NK-92 treated with Interleukin-12 subunit alpha and Interleukin-12 subunit beta, amount 100 ng/mL, for 24 hours (cell line): ENCODE results near the gene TRNAU1AP.
"Not testable (repeated sequence)": the region's sequence is repeated elsewhere in the genome, so short reads cannot be mapped to it uniquely, and the experiment has no call there.

Source experiments
- DNase-seq: peaks from one replicate; lab custom pipeline; 2025; lab: John Stamatoyannopoulos, UW

The TRNAU1AP gene

DNA sequence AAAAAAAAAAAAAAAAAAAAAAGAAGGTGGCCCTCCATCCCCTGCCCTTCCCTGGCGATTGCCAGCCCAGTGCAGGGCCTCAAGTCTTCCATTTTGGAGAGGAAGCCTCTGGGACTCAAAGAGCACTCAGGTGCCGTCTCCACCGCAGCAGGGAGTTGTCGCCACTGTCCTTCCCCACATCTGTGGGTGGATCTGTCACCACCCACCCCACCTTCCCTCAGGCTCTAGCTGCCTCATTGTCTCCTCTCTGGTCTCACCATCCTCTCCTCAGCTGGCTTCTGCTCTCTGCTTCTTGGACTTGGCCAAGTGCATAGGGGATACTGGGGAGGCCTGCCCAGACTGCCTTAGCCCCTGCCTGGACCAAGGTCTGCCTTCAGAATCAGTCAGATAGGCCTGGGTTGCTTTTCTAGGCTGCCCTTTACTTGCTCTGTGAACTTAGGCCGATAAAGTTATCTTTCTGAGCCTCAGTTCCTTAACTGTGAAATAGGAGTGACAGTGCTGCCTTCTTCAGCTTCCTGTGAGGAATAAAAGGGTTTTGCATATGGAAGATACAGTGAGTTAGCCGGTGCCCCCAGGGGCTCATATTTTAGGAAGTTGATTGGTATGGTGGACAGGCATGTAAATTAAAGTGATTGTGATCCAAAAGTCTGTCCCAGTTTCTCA is 31.3 kb upstream of the TRNAU1AP start:
- no peak for DNase-seq

DNA sequence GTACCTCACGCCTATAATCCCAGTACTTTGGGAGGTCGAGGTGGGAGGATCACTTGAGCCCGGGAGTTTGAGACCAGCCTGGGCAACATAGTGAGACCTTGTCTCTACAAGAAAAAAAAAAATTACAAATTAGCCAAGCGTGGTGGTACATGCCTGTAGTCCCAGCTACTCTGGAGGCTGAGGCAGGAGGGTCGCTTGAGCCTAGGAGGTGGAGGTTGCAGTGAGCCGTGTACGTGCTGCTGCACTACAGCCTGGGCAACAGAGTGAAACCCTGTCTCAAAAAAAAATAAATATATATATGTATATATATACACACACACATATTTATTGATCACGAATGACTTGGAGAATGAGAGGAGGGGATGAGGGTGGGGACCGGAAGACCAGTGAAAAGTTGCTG is 30.3 kb upstream of the TRNAU1AP start:
- not testable (repeated sequence) for DNase-seq

DNA sequence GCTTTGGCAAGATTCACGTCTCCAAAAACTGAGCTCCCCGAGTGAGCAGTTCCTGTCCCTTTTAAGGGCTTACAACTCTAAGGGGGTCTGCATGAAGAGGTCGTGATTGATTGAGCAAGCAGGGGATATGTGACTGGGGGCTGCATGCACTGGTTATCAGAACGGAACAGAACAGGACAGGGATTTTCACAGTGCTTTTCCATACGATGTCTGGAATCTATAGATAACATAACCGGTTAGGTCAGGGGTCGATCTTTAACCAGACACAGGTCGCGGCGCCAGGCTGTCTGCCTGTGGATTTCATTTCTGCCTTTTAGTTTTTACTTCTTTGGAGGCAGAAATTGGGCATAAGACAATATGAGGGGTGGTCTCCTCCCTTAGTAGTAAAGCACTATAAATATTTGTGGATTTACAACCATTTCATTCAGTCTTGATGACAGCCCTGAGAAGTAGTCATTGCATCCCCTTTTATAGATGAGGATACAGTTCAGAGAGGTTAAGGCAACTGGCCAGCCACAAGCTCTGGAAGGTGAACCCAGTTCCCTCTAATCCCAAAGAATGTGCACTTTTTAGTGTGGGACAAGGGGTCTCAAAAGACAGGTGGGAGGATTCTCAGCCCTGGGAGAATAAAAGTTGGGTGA is 27.8 kb upstream of the TRNAU1AP start:
- not testable (repeated sequence) for DNase-seq

DNA sequence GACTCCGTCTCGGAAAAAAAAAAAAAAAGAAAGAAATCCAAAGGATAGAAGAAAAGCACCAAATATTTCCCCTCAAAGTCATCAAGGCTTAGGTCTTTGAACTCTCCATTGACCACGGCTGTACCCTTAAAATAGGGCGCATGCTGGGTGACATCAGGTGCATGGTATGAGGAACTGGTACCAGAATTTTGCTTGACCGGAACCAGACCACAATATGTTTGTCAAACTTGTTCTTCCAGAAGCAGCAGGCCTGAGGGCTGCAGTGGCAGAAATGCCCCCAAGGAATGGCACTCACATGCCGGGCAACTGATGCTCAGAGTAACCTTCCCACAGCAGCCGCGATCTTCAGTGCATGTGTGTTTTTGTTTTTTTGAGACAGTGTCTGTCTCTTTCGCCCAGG is 26.0 kb upstream of the TRNAU1AP start:
- DNase-seq = no peak

DNA sequence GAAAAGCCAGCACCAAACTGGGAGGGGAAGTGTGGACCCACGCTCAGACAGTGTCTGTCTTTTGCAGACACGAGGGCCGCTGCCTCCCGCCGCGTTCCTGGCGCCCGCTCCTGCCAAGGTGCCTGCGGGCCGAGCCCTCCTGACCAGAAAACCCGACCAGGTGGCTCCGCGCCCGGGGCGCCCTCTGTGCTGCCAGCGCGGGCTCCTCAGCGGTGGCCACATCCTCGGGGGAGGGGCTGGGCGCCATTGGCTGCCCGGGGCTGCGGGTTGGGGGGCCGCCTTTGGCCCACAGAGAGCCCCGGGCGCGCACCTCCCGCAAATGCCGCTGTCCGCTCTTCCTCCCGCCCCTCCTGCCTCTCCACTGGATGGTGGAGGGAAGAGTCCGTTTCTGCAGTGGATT is 22.4 kb upstream of the TRNAU1AP start:
- DNase-seq = no peak

DNA sequence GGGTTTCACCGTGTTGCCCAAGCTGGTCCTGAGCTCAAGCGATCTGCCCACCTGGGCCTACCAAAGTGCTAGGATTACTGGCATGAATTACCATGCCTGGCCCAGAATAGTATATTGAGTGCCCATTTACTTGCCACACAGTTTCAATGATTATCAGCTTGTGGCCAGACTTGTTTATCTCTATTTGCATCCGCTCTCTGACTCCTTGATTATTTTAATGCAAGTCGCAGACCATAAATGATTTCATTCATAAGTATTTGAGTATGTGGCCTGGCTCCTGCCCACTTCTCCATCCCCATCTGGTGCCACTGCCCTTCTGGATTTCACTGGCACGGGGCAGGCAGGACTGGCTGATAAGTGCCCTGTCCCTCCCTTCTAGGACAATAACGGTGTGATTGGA is 18.2 kb upstream of the TRNAU1AP start:
- DNase-seq = no peak

DNA sequence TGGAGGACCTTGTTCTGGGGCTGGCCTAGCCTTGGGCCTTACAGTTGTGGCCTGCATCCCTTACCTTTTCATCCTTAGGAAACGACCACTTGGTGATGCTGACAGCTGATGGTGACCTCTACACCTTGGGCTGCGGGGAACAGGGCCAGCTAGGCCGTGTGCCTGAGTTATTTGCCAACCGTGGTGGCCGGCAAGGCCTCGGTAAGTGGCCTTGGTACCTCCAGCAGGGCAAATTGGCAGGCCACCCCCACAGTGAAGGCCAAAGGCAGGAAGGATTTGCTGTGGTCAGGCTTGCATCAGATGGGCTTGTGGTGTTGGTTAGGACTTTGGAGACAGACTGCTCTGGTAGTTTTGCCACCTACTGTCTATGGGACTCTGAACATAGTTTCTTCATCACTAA is 17.7 kb upstream of the TRNAU1AP start:
- DNase-seq = no peak

DNA sequence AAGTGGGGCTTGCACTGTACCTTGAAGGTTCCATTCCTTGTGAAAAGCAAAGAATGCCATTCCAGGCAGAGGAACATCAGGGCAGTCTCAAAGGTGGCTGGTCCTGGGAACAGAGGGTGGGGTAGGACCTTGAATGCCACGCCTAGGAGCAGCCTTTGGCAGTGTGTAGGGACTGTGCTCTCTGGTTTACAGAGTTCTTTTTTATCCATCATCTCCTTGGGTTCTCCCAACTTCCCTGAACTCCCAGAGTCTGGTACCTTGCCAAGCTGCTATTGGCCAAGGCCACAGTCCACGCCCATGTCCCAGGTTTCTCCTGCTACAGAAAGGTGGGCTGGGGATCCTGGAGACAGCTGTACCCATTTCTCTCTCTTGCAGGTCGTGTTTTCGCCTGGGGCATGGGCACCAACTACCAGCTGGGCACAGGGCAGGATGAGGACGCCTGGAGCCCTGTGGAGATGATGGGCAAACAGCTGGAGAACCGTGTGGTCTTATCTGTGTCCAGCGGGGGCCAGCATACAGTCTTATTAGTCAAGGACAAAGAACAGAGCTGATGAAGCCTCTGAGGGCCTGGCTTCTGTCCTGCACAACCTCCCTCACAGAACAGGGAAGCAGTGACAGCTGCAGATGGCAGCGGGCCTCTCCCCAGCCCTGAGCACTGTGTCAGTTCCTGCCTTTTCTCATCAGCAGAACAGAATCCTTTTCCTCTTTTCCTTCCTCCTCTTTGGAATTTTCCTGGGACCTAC is 15.3 kb upstream of the TRNAU1AP start:
- DNase-seq = no peak

DNA sequence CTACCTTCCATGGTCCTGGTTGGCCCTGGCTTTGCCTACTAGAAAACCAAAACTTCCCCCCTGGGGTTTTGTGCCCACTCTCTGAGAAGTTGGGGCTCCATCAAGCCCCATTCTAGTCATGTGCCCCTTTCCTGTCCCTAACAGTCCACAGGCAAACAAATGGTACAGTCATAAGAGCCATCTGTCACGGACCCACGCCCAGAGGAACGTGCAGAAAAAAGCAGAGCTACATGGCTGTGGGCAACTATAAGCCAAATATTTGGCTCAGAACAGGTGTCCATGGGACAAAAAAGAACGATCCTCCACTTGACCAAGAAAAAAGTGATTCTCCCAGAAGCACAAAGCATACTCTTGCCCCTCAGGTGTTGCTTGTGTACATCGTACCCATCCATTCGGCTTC is 14.6 kb upstream of the TRNAU1AP start:
- no peak for DNase-seq

DNA sequence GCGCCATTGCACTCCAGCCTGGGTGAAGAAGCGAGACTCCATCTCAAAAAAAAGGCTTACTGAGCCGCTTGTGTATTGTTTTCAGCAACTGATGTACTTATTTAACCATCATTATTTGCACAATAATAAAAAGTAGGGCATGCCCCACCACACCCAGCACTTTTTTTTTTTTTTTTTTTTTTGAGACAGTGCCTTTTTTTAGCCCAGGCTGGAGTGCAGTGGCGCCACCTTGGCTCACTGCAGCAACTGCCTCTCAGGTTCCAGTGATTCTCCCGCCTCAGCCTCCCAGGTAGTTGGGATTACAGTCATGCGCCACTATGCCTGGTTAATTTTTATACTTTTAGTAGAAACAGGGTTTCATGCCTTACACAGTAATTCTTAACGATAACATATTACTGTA is 12.2 kb upstream of the TRNAU1AP start:
- no peak for DNase-seq

DNA sequence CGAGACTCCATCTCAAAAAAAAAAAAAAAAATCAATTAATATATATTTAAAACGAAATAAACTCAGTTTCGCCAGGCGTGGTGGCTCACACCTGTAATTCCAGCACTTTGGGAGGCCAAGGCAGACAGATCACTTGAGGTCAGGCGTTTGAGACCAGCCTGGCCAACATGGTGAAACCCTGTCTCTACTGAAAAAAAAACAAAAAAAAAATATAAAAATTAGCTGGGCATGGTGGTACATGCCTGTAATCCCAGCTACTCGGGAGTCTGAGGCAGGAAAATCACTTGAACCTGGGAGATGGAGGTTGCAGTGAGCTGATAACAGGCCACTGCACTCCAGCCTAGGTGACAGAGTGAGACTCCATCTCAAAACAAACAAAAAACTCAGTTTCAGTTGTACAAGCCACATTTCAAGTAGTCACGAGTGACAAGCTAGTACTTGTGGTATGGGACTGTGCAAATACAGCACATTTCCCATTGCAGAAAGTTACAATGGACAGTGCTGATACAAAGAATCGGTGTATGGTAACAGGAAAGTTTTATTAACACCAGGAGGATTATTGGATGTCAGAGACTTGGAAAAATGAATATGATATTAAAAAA is 11.4 kb upstream of the TRNAU1AP start:
- DNase-seq = not testable (repeated sequence)

DNA sequence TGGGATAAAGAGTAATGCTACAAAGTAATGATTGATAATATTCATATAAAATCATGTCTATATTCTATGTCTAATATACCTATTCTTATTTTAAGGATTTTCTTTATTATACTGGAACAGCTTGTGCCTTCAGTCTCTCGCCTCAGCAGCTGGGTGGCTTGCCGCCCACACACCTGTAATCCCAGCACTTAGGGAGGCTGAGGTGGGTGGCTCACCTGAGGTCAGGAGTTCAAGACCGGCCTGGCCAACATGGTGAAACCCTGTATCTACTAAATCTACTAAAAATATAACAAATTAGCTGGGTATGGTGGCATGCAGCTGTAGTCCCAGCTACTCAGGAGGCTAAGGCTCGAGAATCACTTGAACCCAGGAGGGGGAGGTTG is 7.6 kb upstream of the TRNAU1AP start:
- DNase-seq = no peak

DNA sequence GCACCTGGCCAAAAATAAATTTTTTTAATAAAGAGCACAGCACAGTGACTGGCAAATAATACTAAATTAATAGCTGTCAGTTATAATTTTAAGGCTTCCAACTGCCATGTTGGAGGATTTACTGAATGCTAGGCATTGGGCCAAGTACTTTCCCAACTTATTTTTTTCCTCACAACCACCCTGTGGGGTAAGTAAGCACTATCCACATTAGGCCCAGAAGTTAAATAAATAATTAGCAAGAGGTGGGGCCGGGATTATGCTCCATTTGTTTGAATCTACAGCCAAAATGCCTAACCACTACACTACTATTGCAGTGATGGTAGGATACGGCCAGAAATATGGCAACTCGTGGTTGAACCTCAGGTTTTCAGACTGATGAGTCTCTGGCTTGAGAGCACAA is 4.6 kb upstream of the TRNAU1AP start:
- DNase-seq = no peak

DNA sequence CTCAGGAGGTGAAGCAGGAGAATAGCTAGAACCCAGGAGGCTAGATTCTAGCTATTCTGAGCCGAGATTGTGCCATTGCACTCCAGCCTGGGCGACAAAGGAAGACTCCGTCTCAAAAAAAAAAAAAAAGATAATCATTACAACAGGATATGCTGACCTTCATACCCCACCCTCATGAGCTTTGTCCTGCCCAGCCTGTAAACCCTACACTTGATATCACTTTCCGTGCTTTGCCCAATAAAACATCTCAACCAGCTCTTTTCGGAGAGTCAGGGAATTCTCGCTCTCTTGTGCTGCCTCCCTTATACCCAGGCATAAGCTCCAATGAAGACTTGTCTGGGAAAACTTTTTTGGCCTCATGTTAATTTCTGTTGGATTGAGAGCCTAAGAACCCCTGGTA is 1.5 kb upstream of the TRNAU1AP start:
- DNase-seq = no peak

DNA sequence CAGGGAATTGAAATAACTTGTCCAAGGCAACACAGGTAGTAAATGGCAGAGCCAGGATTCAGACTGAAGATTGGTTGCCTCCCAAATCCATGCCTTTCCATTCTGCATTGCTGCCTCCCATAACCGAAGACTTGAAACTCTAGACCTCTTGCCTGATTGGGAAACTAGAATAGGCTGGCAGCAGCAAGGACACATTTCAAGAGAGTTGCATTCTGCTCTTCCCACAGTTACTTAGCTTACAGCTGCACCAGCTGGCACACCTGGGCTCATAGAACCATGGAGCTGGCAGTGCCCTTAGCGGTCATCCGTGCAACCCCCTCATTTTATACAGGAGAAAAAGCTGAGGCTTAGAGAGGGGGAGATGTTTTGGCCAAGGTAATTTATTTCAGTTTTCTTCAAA is 8.0 kb downstream of the TRNAU1AP start:
- DNase-seq = no peak

DNA sequence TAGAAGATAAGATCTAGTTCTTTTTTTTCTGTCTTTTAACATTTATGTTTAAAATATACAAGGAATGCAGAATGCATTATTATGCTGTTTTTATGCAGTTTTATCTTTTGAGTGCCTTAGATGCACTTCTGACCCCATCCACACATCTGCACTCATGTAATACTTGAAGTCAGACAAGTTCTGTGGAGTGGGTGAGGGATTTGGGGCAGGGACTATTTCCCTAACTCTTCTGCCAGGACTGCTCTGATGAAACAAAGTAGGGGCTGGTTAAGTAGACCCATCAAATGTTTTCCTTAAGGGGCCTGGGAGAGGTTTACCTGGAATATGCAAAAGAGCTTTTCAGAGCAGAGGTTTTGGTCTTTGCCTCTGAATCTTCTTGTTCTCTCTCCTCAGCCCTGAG is 11.4 kb downstream of the TRNAU1AP start:
- no peak for DNase-seq

DNA sequence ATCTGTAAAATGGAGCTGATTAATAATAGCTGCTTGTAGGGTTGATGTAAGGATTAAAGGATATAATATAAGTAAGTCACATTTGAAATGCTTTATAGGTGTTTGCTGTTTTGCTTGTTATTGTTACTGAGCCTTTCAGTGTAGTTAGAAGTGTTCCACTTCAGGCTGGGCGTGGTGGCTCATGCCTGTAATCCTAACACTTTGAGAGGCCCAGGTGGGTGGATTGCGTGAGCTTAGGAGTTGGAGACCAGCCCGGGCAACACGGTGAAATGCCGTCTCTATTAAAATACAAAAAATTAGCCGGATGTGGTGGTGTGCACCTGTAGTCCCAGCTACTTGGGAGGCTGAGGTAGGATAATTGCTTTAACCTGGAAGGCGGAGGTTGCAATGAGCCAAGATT is 12.2 kb downstream of the TRNAU1AP start:
- DNase-seq = no peak

DNA sequence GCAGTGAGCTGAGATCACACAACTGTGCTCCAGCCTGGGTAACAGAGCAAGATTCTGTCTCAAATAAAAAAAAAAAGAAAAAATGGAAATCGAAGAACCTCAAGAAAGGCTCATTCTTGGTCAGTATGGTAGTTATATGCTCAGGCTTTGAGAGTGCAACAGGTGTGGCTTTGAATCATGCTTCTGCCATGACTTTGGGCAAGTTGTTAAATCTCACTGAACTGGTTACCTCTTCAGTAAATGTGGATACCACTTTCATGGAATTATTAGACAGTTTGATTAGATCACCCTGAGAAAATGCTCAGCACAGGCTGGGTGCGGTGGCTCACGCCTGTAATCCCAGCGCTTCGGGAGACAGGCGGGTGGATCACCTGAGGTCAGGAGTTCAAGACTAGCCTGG is 12.8 kb downstream of the TRNAU1AP start:
- no peak for DNase-seq

DNA sequence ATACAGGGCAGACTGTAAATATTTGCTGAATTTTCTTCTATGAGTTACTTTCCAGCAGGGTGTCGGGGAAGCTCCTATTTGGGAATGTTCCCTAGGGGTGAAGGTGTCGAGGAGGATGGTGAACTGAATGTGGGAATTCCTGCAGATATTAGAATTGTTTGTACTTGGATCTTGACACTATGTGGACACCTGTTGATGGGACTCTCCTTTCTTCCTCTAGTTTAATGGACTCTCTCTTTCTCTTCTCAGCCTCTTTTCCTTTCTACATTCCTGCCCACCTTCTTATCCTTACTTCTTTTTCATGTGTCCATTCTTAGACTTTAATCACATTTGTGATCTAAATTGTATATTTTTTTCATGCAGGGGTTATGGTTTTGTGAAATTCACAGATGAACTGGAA is 14.0 kb downstream of the TRNAU1AP start:
- DNase-seq = no peak

DNA sequence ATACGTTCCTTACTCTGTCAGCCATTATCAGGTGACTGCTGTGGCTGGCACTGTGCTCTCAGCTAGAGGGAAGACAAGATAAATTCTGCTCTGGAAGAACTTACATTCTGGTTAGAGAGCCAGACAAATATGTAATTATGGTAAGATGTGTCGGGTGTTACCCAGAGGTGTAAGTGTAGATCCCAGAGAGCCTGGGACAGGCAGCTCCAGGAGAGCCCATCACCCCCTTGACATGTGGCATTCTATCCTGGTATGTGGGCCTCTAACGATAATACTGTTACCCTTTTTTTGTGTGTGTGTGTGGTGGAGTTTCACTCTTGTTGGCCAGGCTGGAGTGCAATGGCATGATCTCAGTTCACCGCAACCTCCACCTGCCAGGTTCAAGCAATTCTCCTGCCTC is 19.0 kb downstream of the TRNAU1AP start:
- DNase-seq = no peak

DNA sequence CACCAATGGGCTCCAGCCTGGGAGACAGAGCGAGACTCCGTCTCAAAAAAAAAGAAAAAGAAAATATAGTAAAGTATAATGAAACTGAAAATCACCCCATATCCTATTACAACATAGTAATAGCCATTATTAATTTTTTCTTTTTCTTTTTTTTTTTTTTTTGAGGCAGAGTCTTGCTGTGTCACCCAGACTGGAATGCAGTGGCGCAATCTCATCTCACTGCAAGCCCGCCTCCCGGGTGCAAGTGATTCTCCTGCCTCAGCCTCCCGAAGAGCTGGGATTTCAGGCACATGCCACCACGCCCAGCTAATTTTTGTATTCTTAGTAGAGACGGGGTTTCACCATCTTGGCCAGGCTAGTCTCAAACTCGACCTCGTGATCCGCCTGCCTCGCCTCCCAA is 20.0 kb downstream of the TRNAU1AP start:
- DNase-seq = not testable (repeated sequence)

DNA sequence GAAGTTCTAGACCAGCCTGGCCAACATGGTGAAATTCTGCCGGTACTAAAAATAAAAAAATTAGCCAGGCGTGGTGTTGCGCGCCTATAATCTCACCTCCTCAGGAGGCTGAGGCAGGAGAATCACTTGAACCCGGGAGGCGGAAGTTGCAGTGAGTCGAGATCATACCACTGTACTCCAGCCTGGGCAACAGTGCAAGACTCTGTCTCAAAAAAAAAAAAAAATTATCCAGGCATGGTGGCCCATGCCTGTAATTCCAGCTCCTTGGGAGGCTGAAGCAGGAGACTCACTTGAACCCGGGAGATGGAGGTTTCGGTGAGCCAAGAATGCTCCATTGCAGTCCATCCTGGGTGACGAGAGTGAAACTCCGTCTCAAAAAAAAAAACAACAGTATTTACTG is 20.7 kb downstream of the TRNAU1AP start:
- DNase-seq = no peak

DNA sequence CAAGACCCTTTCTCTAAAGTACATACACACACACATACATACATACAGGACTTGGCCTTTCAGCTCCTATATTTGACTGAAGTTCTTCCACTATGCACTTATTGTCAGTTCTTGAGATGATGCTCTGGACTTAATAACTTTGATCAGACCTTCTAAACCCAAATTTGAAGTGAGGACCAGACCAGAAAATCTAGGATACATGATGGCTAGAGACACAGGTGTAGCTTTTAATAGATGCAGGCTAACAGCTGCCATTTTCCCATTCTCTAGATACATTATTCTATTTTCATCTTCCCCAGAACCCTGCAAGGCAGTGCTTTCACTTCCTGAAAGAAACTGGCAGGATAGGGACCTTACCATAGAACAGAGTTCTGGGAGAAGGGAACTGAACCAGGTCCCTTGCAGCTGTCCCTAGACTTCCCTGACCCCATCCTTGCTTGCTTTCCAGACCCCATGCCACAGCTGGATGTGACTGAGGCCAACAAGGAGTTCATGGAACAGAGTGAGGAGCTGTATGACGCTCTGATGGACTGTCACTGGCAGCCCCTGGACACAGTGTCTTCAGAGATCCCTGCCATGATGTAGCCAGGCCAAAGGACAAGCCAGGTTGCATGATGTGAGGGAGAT is 24.3 kb downstream of the TRNAU1AP start:
- no peak for DNase-seq
